NCI-H1417 (cell line): ENCODE results near the gene SNRPE.

Source experiments
- DNase-seq, 3 experiments: peaks; one replicate each; lab custom pipeline; 2025; lab: John Stamatoyannopoulos, UW

SNRPE gene

DNA sequence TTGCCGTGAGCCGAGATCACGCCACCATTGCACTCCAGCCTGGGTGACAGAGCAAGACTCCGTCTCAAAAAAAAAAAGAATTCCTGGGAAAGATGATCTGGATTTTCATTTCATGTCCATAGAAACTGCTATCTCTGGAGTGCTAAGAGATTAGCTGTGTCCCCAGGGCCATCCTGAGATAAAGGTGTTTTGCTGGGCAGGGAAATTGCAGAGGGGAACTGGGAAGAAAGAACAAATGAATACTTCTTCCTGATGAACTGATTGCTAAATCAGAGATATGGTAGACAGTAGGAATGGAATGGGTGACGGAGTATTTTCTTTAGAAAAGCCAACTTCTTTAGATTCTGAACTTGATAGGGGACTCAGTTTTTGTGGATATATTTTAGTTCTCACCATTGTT lies 19.2 kb downstream of the SNRPE start:
- DNase-seq, result no peak

DNA sequence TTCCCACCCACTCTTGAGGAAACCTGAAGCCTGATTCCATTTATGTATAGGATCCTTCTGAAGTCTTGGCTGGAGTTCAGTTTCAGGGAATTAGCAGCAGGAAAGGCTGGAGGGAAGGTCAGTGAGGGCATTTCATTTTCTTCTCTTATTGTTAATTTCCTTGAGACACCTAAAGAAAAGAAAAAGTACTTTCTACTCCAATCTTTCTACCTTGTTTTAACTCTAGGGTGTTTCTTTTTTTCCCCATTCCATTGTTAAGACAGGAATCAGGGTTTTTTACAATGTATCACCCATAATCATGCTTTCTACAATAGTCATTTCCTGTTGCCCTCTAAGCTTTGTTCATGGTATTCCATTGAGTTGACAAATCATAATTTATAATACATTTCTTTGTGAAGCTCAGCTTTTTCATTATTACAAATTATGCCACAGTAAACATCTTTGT lies 27.4 kb downstream of the SNRPE start:
- no peak for DNase-seq

DNA sequence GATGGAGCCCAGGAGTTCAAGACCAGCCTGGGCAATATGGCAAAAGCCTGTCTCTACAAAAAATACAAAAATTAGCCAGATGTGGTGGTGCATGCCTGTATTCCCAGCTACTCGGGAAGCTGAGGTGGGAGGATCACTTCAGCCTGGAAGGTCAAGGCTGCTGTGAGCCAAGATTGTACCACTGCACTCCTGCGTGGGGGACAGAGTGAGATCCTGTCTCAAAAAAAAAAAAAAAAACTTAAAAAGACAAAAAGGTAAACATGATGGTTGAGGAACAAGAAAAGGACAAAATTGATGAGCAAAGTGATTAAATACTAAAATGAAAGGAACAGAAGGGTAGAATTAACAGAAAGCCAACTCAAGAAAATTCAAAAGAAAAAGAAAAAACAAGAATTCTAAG lies 30.6 kb downstream of the SNRPE start:
- DNase-seq, result no peak

DNA sequence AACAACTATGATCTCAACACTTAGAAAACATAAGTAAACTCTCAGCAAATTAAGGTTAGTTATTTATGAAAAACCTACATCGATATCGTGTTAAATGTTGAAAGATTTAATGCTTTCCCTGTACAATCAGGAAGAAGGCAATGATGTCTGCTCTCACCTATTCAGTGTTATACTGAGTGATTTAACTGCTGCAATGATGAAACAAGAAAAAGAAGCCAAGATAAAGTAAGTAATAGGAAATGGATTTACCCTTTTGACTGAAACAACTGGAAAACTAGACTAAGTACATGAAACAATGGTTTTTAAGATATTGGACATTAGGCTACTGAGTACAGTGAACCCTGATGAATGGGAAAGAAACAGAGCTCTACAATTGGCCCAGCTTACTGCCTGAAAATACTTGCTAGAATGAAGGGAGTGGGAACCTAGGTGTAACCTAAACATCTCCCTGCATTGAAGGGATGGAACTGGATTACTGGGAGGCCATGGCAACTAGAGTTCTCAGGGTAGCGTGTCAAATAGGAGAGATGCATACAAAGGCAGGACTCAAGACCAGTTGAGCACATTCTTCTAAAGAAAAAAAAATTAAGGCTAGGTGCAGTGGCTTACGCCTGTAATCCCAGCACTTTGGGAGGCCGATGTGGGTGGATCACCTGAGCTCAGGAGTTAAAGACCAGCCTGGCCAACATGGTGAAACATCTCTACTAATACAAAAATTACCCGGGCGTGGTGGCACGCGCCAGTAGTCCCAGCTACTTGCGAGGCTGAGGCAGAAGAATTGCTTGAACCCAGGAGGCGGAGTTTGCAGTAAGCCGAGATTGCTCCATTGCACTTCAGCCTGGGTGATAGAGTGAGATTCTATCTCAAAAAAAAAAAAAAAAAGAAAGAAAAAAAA lies 37.3 kb downstream of the SNRPE start:
- no peak for DNase-seq

DNA sequence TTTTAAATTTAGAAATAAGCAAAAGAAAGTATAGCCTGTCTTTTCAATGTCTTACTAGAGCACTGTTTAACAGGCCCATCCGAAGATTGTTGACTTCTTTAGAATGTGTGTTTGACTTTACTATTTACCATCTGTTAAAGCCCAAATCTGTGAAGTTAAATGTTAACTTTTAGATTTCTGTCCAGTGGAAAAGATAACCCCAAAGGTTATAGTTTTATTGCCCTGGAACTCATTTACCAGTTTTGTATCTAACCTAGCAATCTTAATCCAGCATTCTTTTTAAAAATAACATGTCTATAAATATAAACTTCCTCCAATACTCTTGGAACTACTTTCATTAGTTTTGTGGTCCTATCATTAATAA lies 37.9 kb downstream of the SNRPE start:
- DNase-seq, result no peak

DNA sequence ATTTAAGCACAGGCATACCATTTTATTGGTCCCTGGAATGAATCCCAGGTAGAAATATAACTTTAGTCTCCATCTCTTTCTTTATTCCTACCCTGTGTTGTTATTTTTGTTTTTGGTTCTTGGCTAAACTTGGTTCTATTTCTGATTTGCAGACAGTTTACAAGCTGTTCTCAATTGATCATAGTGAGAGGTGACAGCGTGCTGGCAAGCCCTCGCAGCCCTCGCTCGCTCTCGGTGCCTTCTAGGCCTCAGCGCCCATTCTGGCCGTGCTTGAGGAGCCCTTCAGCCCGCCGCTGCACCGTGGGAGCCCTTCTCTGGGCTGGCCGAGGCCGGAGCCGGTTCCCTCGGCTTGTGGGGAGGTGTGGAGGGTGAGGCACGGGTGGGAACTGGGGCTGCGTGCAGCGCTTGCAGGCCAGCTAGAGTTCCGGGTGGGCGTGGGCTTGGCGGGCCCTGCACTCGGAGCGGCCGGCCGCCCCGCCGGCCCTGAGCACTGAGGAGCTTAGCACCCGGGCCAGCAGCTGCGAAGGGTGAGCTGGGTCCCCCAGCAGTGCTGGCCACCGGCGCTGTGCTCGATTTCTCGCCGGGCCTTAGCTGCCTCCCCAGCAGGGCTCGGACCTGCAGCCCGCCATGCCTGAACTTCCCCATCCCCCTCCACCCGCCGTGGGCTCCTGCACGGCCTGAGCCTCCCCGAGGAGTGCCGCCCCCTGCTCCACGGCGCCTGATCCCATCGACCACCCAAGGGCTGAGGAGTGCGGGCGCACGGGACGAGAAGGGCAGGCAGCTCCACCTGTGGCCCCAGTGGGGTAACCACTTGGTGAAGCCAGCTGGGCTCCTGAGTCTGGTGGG lies 38.7 kb downstream of the SNRPE start:
- DNase-seq, result no peak

DNA sequence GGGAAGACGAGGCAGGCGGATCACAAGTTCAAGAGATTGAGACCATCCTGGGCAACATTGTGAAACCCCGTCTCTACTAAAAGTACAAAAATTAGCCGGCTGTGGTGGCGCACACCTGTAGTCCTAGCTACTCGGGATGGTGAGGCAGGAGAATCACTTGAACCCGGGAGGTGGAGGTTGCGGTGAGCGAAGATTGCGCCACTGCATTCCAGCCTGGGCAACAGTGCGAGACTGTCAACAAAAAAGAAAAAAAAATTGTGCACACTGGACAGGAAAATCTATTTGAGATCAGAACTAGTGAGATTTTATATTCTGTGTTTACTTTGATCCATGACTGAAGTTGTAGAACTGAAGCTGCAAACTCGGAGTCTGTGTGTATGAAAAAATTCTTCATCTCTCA lies 40.2 kb downstream of the SNRPE start:
- DNase-seq, result no peak

DNA sequence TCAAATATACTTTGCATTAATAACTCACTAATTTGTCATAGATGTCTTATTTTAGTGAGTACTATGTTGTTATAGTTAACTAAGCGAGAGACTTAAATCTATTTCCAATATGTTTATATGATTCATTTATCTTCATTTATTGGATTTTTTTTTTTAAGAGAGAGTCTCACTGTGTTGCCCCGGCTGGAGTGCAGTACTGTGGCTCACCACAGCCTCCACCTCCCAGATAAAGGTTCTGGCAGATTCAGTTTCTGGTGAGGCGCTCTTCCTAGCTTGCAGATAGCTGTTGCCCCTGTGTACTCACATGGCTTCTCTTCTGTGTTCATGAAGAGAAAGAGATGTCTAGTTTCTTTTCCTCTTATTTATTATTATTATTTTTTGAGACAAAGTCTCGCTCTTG lies 43.9 kb downstream of the SNRPE start:
- DNase-seq, result no peak

DNA sequence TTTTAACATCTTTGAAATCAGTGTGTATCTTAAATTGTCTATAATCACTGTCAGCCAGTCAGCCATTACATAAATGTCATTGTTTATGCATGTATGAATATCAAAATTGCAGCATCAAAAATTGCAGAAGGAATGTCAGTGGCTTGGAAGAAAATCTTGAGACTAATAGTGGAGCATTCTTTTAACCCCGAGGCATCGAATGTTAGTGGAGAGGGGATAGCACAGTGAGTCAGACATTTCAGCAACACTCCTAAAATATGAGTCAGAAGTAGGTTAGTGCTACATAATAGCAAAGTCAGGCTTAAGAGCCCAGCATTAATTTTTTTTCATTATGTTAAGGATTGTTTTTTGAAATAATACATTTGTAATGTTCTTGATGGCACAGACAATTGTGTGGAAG lies 45.5 kb downstream of the SNRPE start:
- DNase-seq, result no peak

DNA sequence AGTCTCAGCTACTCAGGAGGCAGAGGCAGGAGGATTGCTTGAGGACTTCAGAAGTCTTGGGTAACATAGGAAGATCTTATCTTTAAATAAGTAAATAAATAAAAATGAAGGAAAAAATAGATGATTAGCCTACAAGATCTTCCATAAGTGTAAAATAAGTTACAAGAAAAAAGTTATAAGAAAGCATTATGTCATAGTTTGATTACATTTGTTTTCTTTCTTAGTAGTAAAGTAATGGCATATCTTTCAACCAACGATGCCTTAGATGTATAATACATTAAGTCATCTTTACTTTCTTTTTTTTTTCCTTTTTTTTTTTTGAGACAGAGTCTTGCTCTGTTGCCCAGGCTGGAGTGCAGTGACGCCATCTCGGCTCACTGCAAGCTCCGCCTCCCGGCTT lies 46.5 kb downstream of the SNRPE start:
- no peak for DNase-seq

DNA sequence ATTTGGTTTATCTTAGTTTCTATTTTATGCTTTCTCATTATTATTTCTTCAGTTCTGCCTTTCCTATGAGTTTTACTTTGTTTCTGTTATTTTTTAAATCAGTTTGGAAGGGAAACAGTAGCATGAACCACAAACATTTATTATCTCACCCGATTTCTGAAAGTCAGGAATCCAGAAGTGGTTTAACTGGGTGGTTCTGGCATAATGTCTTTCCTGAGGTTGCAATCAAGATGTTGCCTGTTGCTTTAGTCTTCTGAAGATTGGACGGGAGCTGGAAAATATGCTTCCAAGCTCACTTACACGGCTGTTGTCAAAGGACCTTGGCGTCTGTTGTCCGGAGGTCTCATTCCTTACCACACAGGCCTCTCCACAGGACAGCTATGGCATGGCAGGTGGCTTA lies 50.4 kb downstream of the SNRPE start:
- DNase-seq, result no peak

DNA sequence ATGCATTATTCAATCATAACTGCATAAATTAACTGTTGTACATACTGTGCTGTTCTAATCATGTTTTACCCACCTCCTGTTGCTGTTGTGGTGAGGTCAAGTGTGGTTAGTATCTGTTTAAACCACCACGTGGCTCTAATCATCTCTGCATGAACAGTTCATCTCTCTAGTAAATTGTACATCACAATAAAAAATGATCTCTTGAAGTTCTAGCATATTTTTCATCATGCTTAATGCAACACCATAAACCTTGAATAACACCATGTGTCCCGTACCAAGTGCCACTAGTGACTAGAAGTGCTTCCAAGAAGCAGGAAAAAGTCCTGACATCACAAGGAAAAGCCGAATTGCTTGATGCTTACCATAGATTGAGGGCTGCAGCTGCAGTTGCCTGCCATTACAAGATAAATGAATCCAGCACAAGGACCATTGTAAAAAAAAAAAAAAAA lies 51.7 kb downstream of the SNRPE start:
- peak in 2 of 3 experiments; percentile 66 to 81 for DNase-seq

DNA sequence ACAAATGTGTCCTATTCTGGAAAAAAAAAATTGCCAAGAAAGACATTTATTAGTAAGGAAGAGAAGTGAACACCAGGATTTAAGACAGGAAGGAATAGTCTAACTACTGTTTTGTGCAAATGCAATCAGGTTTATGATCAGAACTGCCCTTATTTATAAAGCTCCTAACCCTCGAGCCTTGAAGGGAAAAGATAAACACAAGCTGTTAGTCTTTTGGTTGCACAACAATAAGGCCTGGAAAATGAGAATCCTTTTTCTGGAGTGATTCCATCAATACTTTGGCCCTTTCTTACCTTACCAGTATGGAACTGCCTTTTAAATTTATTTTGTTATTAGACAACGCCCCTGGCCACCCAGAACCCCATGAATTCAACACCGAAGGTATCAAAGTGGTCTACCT lies 52.9 kb downstream of the SNRPE start:
- no peak for DNase-seq

DNA sequence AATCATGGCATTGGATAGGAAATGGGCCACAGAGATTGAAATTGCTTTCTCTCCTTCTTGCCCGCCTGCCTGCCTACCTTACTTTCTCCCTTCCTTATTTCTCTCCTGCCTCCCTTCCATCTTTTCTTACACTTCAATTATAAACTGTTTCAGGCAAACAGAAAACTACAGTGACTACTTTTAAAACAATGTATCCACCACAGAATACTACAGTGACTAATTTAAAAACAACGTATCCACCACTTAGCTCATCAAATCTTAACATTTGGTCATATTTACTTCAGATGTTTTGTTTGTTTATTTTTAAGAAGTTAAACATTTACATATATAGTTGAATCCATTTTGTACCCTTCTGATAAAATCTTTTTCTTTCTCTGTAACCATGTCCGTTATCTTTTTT lies 54.4 kb downstream of the SNRPE start:
- no peak for DNase-seq

DNA sequence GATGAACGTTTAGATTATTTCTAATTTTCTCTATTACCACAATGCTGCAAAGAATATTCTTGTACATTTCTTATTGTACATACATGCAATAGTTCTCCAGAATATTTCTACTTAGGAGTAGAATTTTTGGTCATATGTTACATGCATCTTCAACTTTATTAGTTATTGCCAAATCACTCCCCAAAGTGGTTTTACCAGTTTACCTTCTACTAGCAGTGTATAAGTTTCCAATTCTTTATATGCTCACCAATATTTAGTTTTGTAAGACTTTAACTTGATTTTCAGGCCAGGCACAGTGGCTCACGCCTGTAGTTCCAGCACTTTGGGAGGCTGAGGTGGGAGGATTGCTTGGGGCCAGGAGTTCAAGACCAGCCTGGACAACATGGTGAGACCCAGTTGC lies 55.4 kb downstream of the SNRPE start:
- DNase-seq, result no peak
